Stomach smooth muscle (tissue), 2 donors: ENCODE results near the gene SHISAL1.

ENCODE experiments used
- H3K27ac ChIP-seq: one replicate; pipeline ENCODE4 v1.7.0; 2013; ENCODE audit warnings: mild to moderate bottlenecking, low read length, inconsistent platforms
- H3K27me3 ChIP-seq, 2 donors: one replicate each; pipeline ENCODE4 v1.7.0; 2013; ENCODE audit warnings: low read length in 2 of 2; ENCODE audit not compliant: insufficient read depth in 2 of 2, control insufficient read depth in 1 of 2
- H3K36me3 ChIP-seq, 2 donors: one replicate each; pipeline ENCODE4 v1.7.0; 2013; ENCODE audit warnings: low read length in 2 of 2; ENCODE audit not compliant: control insufficient read depth in 2 of 2, insufficient read depth in 2 of 2
- H3K4me1 ChIP-seq: one replicate; pipeline ENCODE4 v1.7.0; 2013; ENCODE audit warnings: low read length; ENCODE audit not compliant: control insufficient read depth, insufficient read depth
- H3K4me3 ChIP-seq, 2 donors: one replicate each; pipeline ENCODE4 v1.7.0; 2013; ENCODE audit warnings: low read length in 2 of 2
- H3K9ac ChIP-seq, 2 donors: one replicate each; pipeline ENCODE4 v1.7.0; 2013; ENCODE audit warnings: low read length in 2 of 2, mild to moderate bottlenecking in 1 of 2
- H3K9me3 ChIP-seq, 2 donors: one replicate each; pipeline ENCODE4 v1.7.0; 2013; ENCODE audit warnings: low read length in 2 of 2; ENCODE audit not compliant: control insufficient read depth in 2 of 2
- donor health status: healthy.
- donor health status: Pancreatic carcinoma.

SHISAL1 gene

GRCh38 chr22:44342347-44342956 is 29.7 kb upstream of the SHISAL1 start:
- Histone ChIP-seq H3K27ac (peak overlapping the region; percentile 77), H3K9ac (peak overlapping the region in 1 of 2 donors; percentile 3), H3K9me3 (no peaks in the 10 kb centered on the region), H3K4me1 (peaks cover 37% of the 10 kb centered on the region), H3K4me3 (no peak overlapping the region), H3K27me3 (peaks cover 0 to 2% of the 10 kb centered on the region in 2 donors), H3K36me3 (no peaks in the 10 kb centered on the region)

GRCh38 chr22:44341431-44342346 is 28.9 kb upstream of the SHISAL1 start:
- H3K4me3 ChIP-seq, result no peak overlapping the region
- H3K4me1 ChIP-seq, result peaks cover 42% of the 10 kb centered on the region
- H3K27ac ChIP-seq, result peak overlapping the region; percentile 77
- peak overlapping the region; percentile 3 to 13 for H3K9ac ChIP-seq
- no peaks in the 10 kb centered on the region for H3K9me3 ChIP-seq
- H3K36me3 ChIP-seq, result no peaks in the 10 kb centered on the region
- H3K27me3 ChIP-seq, result peaks cover 0 to 2% of the 10 kb centered on the region in 2 donors

- no peak overlapping the region for H3K4me3 ChIP-seq
- H3K27me3 ChIP-seq, result peaks cover 0 to 2% of the 10 kb centered on the region in 2 donors
- H3K36me3 ChIP-seq, result no peaks in the 10 kb centered on the region
- H3K27ac ChIP-seq, result no peak overlapping the region
- H3K9ac ChIP-seq, result no peak overlapping the region
- peaks cover 42% of the 10 kb centered on the region for H3K4me1 ChIP-seq
- no peaks in the 10 kb centered on the region for H3K9me3 ChIP-seq
Observed at GRCh38 chr22:44340271-44341239, 27.8 kb upstream of the SHISAL1 start.

GRCh38 chr22:44338906-44339305 is 26.2 kb upstream of the SHISAL1 start:
- Histone ChIP-seq H3K4me3 (no peak overlapping the region), H3K9ac (no peak overlapping the region), H3K9me3 (no peaks in the 10 kb centered on the region), H3K4me1 (peaks cover 42% of the 10 kb centered on the region), H3K27me3 (peaks cover 0 to 2% of the 10 kb centered on the region in 2 donors), H3K27ac (no peak overlapping the region), H3K36me3 (no peaks in the 10 kb centered on the region)

- Histone ChIP-seq H3K36me3 (no peaks in the 10 kb centered on the region), H3K27ac (no peak overlapping the region), H3K4me3 (no peak overlapping the region), H3K4me1 (peaks cover 42% of the 10 kb centered on the region), H3K9ac (no peak overlapping the region), H3K9me3 (no peaks in the 10 kb centered on the region), H3K27me3 (peaks cover 0 to 2% of the 10 kb centered on the region in 2 donors)
Observed at GRCh38 chr22:44338177-44338810, 25.5 kb upstream of the SHISAL1 start.

- H3K4me3 ChIP-seq, result peak overlapping the region; percentile 13 to 35
Observed at GRCh38 chr22:44337678-44338004, 24.9 kb upstream of the SHISAL1 start.

GRCh38 chr22:44336962-44337677 is 24.4 kb upstream of the SHISAL1 start:
- Histone ChIP-seq H3K9me3 (no peaks in the 10 kb centered on the region), H3K4me3 (peak overlapping the region; percentile 13 to 35), H3K9ac (peak overlapping the region in 1 of 2 donors; percentile 17), H3K27me3 (peaks cover 0 to 2% of the 10 kb centered on the region in 2 donors), H3K27ac (no peak overlapping the region), H3K4me1 (peaks cover 39% of the 10 kb centered on the region), H3K36me3 (no peaks in the 10 kb centered on the region)

More at GRCh38 chr22:44337678-44338004, 24.9 kb upstream of the SHISAL1 start:
- H3K9ac ChIP-seq, result peak overlapping the region in 1 of 2 donors; percentile 17
- H3K27ac ChIP-seq, result no peak overlapping the region
- no peaks in the 10 kb centered on the region for H3K36me3 ChIP-seq
- H3K9me3 ChIP-seq, result no peaks in the 10 kb centered on the region
- H3K4me1 ChIP-seq, result peaks cover 42% of the 10 kb centered on the region
- peaks cover 0 to 2% of the 10 kb centered on the region in 2 donors for H3K27me3 ChIP-seq

GRCh38 chr22:44335903-44336803 is 23.4 kb upstream of the SHISAL1 start:
- Histone ChIP-seq H3K9ac (no peak overlapping the region), H3K27me3 (peaks cover 0 to 2% of the 10 kb centered on the region in 2 donors), H3K27ac (no peak overlapping the region), H3K9me3 (no peaks in the 10 kb centered on the region), H3K4me3 (no peak overlapping the region), H3K36me3 (no peaks in the 10 kb centered on the region), H3K4me1 (peaks cover 31% of the 10 kb centered on the region)
